Activated CD4-positive, alpha-beta T cell treated with anti-CD3 and anti-CD28 coated beads for 48 hours (primary cell): ENCODE results near the gene BMP10.
A peak's percentile ranks its signal among the peaks of the same experiment; 100 is the strongest.

Experiments used
- DNase-seq: peaks from one replicate; pipeline ENCODE4 v3.0.0-alpha.2; 2020

Gene BMP10

DNA sequence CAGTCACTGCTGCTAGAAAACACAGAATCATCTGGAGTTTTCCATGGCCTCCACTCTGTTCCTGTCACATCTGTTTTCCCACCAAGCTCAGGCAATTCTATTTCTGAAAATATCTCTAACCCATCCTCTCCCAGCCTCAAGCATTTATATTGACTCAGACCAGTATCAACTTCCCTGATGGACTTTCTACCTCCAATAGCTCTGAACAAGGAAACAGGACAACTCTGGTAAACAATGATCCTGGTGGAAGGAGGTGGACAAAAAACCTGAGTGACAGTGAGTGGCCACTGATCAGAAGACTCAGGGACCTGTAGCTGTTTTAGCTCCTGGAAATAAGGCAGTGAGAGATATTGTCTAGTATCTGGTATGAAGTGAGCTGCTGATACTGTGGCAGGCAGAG, 23.4 kb downstream of the BMP10 start:
- no peak for DNase-seq

GRCh38 chr2:68846091-68846490, 25.1 kb downstream of the BMP10 start:
- DNase-seq = no peak

DNA sequence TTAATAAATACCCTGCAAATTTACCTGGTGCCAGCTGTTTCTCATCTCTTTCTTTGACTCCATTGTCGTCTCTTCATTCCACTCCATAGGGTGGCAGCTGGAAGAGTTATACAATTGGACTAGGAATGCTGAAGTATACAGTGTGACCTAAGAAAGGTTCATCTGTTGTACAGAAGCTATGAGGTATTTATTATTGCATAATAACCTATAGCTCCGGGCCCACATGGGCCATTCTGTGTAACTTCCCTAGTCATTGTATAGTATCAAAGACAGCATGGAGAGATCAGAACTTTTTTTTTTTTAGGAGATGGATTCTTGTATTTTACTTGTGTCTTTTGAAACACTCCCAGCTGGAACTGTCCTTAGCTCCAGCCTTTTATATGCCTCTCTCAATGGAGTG, 26.2 kb downstream of the BMP10 start:
- no peak for DNase-seq

DNA sequence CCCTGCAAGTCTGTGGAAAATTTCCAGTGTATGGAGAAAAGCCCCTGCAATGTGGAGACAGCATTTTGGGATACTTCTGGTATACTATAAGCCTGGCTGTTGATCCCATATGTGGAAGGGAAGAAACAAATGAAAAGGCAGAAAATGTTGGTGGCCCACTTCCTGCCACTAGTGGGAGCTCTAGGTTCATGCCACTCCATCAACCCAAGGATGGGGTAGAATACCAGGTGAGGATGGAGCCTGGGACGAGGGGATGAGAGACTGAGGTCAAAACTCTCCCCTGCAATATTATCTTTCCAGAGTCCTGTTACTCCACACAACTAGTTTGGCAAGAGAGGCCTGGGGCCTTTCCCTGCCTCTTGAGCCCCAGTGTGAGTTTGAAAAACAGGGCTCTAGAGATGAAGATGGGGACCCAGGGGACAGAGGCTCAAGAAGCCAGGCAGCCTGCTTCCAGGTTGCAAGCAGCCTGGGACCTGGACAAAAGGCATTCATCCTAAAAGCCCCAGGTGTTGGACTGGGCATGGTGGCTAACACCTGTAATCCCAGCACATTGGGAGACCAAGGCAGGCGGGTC, 31.9 kb downstream of the BMP10 start:
- DNase-seq = peak; percentile 62

DNA sequence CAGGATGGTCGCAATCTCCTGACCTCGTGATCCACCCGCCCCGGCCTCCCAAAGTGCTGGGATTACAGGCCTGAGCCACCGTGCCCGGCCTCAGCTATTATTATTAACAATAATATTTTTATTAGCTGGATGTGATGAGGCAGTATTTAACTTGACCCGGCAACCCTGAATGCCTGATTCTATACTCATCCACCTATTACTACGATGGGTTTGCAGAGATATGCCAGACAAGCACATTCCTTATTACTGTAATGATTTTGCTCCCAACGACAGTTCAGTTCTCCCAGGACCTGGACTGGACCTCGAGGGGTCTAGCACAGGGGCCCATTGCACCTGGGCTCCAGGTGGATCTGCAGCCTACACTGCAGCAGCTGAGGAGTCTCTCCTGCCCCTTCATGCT, 32.6 kb downstream of the BMP10 start:
- no peak for DNase-seq

- no peak for DNase-seq
These were observed 33.3 kb downstream of the BMP10 start for GRCh38 chr2:68837861-68838341.

DNA sequence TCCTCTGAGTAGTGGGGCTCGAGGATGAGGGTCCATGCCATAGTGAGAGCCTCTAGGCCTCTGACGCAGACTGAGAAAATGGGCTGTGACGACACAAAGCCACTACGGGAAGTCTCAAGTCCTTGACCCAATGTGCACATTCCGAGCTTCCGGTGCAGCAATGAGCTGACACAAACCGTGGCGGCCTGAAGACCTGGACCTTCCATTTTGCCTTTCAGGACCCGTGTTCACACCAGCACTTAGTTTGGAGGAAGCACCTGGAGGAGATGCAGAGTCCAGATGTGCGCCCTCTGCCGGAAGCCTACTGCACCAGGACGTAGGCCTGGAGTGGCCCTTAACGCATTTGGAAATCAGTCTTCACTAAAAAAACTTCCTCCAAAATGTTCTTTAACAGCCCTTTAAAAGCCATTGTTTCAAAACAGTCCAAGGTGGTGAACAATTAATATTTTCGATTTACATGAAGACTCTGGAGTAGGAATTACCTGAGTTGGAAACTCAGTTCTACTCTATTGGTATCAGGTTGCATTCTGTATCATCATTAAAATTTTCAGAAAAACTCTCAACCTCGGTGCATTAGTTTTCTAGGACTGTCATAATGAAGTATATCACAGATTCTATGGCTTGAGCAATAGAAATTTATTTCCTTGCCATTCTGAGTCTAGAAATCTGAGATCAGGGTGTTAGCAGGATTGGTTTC, 33.9 kb downstream of the BMP10 start:
- DNase-seq = peak; percentile 77

- DNase-seq = no peak
These were observed 35.6 kb downstream of the BMP10 start for GRCh38 chr2:68835621-68836020.

- DNase-seq = no peak
These were observed 36.3 kb downstream of the BMP10 start for GRCh38 chr2:68834737-68835376.

DNA sequence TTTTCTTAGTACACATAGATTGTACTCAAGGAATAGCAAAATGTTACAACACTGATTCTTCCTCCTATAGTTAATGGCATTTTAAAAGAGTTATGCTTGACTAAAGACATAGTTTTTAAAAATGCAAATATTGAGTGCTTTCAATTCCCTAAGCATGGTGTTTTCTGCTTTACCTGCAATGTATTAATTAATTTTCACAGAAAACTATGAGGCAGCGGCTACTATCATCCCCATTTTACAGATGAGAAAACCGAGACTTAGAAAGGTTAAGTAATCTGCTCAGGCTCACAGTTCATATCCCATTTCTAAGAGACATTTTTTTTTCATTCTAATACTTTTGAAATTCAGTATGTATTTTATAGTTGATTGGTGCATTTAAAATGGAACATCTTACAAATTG, 38.0 kb downstream of the BMP10 start:
- DNase-seq = no peak

DNA sequence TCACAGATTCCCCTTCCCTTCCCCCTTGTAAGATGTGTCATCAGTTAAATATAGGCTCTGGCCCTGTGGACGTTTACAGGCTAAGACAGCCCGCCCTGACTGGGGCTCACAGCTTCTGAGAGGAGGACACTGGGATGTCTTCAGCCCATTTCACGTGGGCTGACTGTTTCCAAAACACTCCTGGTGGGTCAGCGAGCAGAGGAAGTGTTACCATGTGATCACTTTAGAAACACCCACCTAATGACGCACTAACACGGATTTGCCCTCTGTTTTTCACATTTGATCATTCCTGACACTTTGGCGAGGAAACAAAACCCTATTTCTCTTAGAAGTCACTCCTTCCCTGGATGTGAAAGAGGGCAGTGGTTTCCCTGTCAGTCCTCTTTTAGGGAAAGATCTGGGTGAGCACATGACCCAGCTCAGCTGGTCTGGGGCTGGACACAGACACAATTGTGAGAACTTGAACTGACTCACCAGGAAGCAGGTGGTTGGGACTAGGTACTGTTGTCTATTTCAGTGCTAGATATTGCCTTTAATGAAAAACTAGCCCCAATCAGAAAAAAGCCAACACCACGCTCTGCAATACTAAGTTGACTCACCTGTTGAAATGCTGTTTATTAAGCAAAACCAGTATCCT, 38.8 kb downstream of the BMP10 start:
- peak; percentile 51 for DNase-seq

- DNase-seq = no peak
These were observed 39.4 kb downstream of the BMP10 start for GRCh38 chr2:68831686-68832232.

DNA sequence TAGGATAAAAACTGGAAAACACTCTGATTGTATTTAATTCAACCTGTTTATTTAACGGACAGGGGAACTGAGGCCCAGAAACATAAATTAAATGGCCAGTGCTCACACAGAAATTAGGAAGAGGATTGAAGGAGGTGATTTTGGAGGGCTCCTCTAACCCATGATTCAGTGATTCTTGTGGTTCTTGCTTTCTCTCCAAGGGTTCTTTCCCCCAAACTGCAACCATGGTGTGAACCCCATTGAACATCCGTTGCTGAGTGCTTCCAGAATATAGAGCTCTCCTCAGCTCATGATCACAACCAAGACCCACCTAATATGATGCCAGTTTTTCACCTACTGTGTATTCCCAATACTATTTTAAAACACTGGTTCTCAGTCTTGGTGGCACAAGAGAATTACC, 41.4 kb downstream of the BMP10 start:
- DNase-seq = no peak

GRCh38 chr2:68828887-68829708, 42.1 kb downstream of the BMP10 start:
- DNase-seq = peak; percentile 66

DNA sequence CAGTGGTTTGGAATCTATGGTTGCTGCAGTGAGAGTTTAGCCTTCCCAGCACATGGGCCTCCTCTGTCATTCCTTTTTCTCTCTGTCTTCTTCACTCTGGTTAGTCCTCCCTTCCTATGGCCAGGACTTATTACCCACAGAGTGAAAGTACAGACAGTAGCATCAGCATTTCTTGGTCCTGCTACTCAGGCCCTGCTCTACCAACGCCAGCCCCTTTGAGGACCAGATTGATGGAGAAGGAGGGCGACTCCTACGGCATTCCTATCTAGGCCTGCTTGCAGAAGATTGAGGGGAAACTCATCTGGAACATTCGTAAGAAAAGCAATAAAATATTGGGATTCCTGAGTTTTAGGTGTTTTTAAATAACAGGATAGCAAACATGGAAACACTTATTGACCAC, 43.5 kb downstream of the BMP10 start:
- no peak for DNase-seq

DNA sequence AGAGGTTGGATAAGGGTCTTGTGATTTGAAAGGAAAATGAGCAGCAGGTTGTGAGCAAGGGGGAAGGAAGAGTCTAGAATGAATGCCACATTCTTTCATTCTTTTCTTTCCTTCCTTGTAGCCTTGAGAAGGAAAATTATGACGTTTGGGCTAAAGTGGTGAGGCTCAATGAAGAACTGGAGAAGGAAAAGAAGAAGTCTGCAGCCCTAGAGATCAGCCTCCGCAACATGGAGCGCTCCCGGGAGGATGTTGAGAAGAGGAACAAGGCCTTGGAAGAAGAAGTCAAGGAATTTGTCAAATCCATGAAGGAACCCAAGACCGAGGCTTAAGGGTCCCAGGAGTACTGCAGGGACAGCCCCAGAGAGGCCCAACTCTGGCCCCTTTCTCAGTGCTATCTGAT, 45.3 kb downstream of the BMP10 start:
- DNase-seq = no peak

GRCh38 chr2:68824831-68825230, 46.4 kb downstream of the BMP10 start:
- DNase-seq = no peak

- no peak for DNase-seq
These were observed 48.9 kb downstream of the BMP10 start for GRCh38 chr2:68822207-68822872.

DNA sequence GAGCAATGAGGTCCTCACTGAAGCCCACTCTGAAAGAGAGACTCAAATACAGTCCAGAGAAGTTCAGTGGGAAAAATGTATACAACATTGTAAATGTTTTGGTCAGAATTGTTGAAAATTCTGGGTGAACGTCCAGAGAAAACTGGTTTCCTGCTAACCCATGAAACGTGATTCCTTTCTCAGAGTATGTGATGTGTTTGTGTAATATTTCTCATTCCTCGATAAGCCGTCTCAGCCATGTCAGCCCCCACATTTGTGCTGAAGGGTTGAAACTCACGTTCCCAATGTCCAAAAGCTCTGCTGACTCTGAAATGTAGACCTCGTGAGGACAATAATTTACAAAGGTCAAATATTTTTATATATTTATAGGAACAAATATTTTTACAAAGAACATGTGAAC, 51.6 kb downstream of the BMP10 start:
- DNase-seq = no peak

DNA sequence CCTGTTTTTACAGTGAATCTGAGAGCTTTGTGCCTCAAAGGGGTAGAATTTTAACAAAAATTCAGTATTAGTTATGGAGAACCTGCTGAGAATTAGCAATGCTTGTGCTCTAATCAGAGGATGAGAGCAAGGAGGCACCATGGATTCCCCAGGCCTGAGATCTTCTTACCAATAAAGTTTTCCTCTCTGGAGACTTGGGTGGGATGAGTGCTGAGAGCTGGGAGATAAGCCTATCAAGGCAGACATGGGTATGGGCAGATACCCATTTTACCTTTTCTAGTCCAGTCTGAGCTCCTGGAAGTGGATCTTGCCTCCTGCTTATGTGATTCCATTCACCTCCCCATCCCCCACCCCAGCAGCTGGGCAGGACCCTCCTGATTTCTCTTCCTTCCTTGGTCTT, 53.9 kb downstream of the BMP10 start:
- no peak for DNase-seq
